GM19043 (cell line): ENCODE measurements around the gene LACTB.
"Not testable (repeated sequence)": the region's sequence is repeated elsewhere in the genome, so short reads cannot be mapped to it uniquely, and the experiment has no call there.

Experiments
- ATAC-seq: cut with Tn5 transposase; IDR thresholded peaks from one replicate; pipeline ENCODE4 v1.9.1; 2021; ENCODE audit warnings: low read depth; ENCODE audit not compliant: unreplicated experiment

LACTB gene

GRCh38 chr15:63089260-63090043, 32.2 kb upstream of the LACTB start:
- no peak for ATAC-seq

GRCh38 chr15:63090472-63090871, 31.2 kb upstream of the LACTB start:
- ATAC-seq = no peak

GRCh38 chr15:63090887-63091286, 30.8 kb upstream of the LACTB start:
- no peak for ATAC-seq

GRCh38 chr15:63091679-63092446, 29.8 kb upstream of the LACTB start:
- no peak for ATAC-seq

DNA sequence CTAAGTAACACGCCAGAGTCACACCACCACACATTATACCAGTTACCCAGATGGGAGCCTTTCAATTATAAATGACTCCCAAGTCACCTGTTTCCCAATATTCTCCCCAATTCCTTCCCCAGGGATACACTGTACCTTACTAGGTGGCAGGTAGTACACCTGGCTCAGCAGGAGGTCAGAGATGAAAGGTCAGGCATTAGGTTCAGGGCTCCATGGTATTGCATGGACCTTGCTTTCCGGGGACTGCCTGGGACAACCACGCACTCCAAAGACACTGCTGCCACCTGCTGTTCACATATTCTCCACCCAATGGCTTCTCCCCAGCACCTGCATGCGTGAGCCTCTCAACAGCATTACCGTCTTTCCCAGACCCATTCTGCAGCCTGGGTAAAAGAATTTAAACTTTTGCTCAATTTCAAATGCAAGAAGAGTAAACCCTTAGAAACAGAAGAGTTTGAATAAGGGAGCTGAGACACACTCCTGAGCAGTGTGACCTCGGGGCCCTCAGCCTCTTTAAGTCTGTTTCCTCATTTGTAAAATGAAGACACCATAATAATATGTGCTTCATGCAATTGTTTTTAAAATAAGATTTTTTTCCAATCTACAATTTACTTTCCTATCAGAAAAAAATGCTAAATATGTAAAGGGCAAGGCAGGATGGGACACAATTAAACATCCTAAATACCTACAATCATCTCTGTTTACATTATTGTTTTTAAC, 28.0 kb upstream of the LACTB start:
- ATAC-seq = no peak

GRCh38 chr15:63094495-63094931, 27.1 kb upstream of the LACTB start:
- ATAC-seq = no peak

DNA sequence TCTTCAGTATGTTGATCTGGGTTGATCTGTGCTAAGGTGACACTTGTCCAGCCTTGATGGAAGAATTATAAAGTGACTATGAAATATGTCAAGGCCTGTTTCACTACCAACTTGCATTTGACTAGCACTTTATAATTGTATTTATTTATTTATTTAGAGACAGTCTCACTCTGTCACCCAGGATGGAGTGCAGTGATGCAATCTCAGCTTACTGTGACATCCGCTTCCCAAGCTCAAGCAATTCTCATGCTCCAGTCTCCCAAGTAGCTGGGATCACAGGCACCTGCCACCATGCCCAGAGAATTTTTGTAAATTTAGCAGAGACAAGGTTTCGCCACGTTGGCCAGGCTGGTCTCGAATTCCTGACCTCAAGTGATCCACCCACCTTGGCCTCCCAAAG, 25.5 kb upstream of the LACTB start:
- ATAC-seq = no peak

GRCh38 chr15:63098901-63099300, 22.8 kb upstream of the LACTB start:
- ATAC-seq = not testable (repeated sequence)

DNA sequence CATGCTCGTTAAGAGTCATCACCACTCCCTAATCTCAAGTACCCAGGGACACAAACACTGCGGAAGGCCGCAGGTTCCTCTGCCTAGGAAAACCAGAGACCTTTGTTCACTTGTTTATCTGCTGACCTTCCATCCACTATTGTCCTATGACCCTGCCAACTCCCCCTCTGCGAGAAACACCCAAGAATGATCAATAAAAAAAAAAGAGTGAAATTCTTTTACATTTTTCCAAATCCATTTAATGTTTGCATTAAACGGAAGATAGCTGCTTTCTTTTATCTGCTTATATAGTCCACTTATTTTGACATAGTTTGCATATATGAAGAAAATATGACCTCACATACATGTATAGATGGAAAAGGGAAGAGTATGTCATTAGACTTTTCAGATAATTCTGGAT, 22.1 kb upstream of the LACTB start:
- ATAC-seq = not testable (repeated sequence)

DNA sequence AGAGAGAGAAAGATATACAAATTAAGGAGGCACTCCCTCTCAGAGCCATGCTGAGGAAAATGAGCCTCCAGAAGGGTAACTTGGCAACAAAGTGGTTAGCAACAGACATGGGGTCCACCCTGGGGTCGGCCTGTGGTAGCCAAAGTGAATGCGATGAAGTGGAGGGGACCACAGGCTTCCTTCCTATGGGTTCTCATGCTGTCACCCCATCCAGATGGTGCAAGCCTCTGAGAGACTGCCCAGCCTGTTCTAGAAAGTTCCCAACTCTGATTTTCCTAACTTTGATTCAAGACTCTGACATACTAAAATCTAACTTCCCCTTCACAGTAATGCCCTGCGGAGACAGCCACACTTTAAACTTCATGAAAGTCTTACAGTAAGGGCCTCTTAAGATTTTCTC, 18.2 kb upstream of the LACTB start:
- ATAC-seq = no peak

DNA sequence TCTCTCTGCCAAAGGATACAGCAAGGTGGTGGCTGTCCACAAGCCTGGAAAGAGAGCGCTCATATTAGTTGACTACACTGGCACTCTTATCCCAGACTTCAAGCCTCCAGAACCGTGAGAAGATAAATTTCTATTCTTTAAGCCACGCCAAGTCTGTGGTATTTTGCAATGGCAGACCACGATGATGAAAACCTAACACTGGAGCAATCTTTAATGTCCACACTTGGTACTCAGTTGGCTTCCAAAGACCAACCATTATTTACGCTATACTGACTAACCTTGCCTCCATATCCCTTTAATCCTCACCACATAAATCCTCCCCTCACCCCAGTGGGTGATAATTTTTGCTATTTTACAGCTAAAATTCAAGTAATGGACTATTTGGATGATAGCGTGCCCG, 16.9 kb upstream of the LACTB start:
- no peak for ATAC-seq

- not testable (repeated sequence) for ATAC-seq
Observed at GRCh38 chr15:63105354-63105753, 16.3 kb upstream of the LACTB start.

GRCh38 chr15:63107895-63108546, 13.6 kb upstream of the LACTB start:
- ATAC-seq = no peak

DNA sequence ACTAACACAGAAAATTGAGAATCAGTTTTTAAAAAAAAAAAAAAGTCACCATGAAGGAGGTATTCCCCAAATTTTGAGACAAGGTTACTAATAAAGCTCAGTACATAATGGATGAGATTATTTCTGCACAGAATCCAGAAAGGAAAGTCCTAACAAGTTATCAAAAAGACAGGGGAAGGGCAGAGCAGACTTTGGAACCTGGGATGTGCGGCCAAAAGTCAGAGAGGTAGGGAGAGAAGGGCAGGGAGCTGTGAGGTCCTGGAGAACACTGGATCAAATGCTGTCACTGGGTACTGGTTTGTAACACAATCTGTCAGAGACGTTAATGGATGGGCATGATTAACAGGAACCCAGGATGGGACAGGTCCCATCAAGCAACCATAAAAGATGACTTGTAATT, 12.2 kb upstream of the LACTB start:
- no peak for ATAC-seq

DNA sequence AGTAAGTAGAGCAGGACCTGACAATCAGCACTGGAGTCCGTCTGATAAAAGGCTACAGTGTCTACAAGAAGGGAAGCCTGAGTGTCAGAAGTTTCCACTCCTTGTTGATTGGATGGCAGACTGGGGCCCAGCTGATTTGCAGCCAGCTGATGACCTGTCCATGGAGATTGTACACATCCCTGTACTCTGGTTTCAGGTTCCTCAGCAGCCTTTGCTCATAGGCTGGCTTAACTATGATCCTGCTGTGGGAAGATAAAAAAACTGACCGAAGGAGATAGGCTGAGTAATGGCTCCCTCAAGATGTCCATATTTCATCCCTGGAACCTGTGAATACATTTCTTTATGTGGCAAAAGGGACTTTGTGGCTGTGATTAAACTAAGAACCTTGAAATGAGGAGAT, 11.7 kb upstream of the LACTB start:
- no peak for ATAC-seq

DNA sequence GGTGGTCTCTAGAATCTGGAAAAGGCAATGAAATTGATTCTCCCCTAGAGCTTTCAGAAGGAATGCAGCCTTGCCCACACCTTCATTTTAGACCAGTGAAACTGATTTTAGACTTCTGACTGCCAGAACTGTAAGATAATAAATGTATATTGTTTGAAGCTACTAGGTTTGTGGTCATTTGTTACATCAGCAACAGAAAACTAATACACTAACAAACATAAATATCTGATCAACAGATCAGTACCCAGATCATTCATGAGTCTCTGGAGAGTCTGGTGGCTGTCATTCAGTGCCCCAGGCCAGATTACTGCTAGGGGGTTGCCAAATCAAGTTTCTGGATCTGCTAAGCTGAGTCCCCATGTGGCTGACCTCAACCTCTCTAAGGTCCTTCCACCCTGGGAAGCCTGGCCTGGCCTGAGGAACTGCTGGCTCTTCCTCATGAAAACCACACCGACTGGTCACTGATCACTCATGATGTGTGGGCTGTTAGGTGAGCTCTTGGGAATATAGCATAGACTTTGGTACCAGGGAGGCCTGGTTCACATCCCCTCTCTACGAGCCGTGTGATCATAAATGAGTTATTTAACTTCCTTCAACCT, 11.1 kb upstream of the LACTB start:
- ATAC-seq = no peak

DNA sequence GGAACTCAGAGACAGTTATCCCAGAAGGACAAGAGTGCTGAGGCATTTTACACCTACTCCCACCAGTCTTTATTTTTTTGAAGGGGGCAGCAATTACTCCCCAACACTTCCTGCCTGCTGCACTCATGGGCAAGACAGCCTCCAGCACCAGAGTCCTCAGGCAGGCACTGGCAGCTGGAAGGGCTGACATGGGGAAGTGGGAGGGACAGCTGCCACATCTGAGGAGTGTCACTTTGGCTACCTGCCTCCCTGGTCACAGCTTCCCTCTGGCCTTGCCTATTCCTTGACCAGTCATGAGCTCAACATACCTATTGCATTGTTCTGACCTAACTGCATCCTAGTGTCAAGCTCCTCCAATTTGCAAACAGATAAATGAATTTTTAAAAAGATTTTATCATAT, 10.2 kb upstream of the LACTB start:
- no peak for ATAC-seq

- ATAC-seq = no peak
Observed at GRCh38 chr15:63112871-63113270, 8.8 kb upstream of the LACTB start.

DNA sequence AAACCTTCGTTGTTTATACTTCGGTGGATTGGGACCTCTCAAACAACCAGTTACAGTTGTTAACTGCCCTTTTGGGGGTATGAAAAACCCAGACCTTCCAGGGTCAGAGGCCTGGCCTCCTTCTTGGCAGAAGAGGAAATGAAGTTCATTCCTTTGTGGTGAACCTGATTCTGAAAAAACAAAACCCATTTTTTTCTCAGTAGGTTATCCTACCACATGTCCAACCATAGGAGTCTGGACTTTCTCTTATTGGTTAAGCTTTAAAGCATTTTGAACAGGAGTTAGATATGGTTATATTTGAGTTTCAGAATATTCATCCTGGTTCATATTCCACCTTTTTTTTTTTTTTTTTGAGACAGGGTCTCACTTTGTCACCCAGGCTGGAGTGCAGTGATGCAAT, 7.2 kb upstream of the LACTB start:
- no peak for ATAC-seq

GRCh38 chr15:63118854-63119253, 2.8 kb upstream of the LACTB start:
- no peak for ATAC-seq
